Keratinocyte (primary cell): ENCODE results near the gene ETFB.

Experiments used
- EZH2 ChIP-seq: IDR thresholded peaks from one replicate; pipeline ENCODE4 v1.6.1; 2012; ENCODE audit warnings: inconsistent platforms, mild to moderate bottlenecking, low read length, moderate library complexity
- TF ChIP-seq, protein P1 (sequence below), 3 experiments: IDR thresholded peaks in 1 of 3; conservative IDR thresholded peaks in 1 of 3; optimal IDR thresholded peaks in 1 of 3; 2 replicates in 2 of 3; 3 replicates in 1 of 3; pipeline versions ENCODE3 to v1.5.1; 2011; ENCODE audit warnings: low read length in 3 of 3, mild to moderate bottlenecking in 3 of 3, moderate library complexity in 2 of 3, control low read depth in 1 of 3, inconsistent platforms in 1 of 3; ENCODE audit not compliant: insufficient read depth in 2 of 3; ENCODE audit errors: extremely low read depth in 1 of 3

DNA sequence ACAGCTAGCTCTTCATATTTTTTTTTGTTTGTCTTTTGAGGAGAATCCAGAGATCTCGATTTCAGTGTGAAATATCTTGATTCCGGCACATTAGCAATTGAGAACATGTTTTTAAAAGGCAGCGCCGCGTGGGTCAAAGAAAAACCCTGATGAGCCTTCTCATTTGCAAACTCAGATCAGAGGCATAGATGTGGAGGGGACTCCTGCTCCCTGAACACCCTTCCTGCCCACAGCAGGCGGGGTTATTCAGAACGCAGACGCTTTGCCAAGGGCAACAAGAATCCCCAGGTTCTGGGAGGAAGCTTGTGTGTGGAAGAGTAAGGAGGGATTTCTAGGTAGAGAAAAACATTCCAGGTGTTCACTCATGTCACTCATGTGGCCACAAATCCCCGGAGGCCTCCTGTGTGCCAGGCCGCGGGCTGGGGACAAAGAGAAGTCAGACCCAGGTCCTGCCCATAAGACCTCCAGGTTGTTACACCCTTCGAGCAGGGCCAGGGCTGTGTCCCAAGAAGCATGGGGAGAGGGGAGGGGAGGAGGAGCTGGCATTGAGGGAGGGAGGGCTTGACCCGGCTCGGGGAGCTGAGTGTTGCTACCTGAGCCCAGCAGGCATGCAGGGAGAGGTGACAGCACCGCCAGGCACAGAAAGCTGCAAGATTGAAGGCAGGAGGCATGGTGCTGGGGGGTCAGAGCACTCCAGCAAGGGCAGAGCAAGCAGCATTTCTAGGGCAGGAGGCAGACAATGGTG lies 70.6 kb downstream of the ETFB start:
- TF ChIP-seq, protein P1, sequence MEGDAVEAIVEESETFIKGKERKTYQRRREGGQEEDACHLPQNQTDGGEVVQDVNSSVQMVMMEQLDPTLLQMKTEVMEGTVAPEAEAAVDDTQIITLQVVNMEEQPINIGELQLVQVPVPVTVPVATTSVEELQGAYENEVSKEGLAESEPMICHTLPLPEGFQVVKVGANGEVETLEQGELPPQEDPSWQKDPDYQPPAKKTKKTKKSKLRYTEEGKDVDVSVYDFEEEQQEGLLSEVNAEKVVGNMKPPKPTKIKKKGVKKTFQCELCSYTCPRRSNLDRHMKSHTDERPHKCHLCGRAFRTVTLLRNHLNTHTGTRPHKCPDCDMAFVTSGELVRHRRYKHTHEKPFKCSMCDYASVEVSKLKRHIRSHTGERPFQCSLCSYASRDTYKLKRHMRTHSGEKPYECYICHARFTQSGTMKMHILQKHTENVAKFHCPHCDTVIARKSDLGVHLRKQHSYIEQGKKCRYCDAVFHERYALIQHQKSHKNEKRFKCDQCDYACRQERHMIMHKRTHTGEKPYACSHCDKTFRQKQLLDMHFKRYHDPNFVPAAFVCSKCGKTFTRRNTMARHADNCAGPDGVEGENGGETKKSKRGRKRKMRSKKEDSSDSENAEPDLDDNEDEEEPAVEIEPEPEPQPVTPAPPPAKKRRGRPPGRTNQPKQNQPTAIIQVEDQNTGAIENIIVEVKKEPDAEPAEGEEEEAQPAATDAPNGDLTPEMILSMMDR (optimal IDR thresholded peaks at IDR 0.05 in 1 of 3, IDR thresholded peaks at IDR 0.05 in 1 of 3, conservative IDR thresholded peaks at IDR 0.05 in 1 of 3; ENCODE audit: extremely low read depth in 1 of 3, insufficient read depth in 2 of 3, low read length in 3 of 3) = no peak
- TF ChIP-seq EZH2 = no peak
